ENCODE results near the gene AZU1.
A peak's percentile ranks its signal among the peaks of the same experiment; 100 is the strongest.

AZU1 gene

GRCh38 chr19:855566-856120 lies 28.0 kb downstream of the AZU1 start:
- ATAC-seq (ENCODE audit: low read depth) (no peak), DNase-seq (ENCODE audit: low spot score) (no peak)
- TF ChIP-seq CTCF (IDR thresholded peaks at IDR 0.05; ENCODE audit: poor library complexity, severe bottlenecking): no peak
- Histone ChIP-seq H3K9me3 (ENCODE audit: severe bottlenecking) (no peaks in the 10 kb centered on the region), H3K36me3 (ENCODE audit: low read depth) (no peaks in the 10 kb centered on the region), H3K27me3 (ENCODE audit: insufficient read depth, poor library complexity, severe bottlenecking) (peaks cover 22% of the 10 kb centered on the region), H3K4me3 (ENCODE audit: severe bottlenecking) (no peak overlapping the region), H3K27ac (ENCODE audit: poor library complexity, severe bottlenecking) (no peak overlapping the region), H3K4me1 (ENCODE audit: insufficient read depth, poor library complexity, severe bottlenecking) (no peaks in the 10 kb centered on the region)

GRCh38 chr19:858284-858683 lies 30.6 kb downstream of the AZU1 start:
- Histone ChIP-seq H3K36me3 (ENCODE audit: low read depth) (no peaks in the 10 kb centered on the region), H3K4me1 (ENCODE audit: insufficient read depth, poor library complexity, severe bottlenecking) (peaks cover 3% of the 10 kb centered on the region), H3K27ac (ENCODE audit: poor library complexity, severe bottlenecking) (no peak overlapping the region), H3K9me3 (ENCODE audit: severe bottlenecking) (no peaks in the 10 kb centered on the region), H3K4me3 (ENCODE audit: severe bottlenecking) (no peak overlapping the region), H3K27me3 (ENCODE audit: insufficient read depth, poor library complexity, severe bottlenecking) (peaks cover 8% of the 10 kb centered on the region)
- DNase-seq (ENCODE audit: low spot score) (no peak), ATAC-seq (ENCODE audit: low read depth) (no peak)
- no peak for TF ChIP-seq CTCF (IDR thresholded peaks at IDR 0.05; ENCODE audit: poor library complexity, severe bottlenecking)

GRCh38 chr19:858868-859843 lies 31.5 kb downstream of the AZU1 start, which contains the start of gene CFD:
Gene CFD, plus strand, starts transcription at chr19:859664. Its CDS starts 26 bp downstream, at chr19:859690.
- peak within 1 kb of the TSS; percentile 29 for H3K4me3 ChIP-seq (ENCODE audit: severe bottlenecking)
- ATAC-seq (ENCODE audit: low read depth) (no peak), DNase-seq (ENCODE audit: low spot score) (no peak)
- H3K36me3 ChIP-seq (ENCODE audit: low read depth): no peaks in the 10 kb centered on the region
- peaks cover 6% of the 10 kb centered on the region for H3K27me3 ChIP-seq (ENCODE audit: insufficient read depth, poor library complexity, severe bottlenecking)
- H3K9me3 ChIP-seq (ENCODE audit: severe bottlenecking): no peaks in the 10 kb centered on the region
- no peak within 1 kb of the TSS for H3K27ac ChIP-seq (ENCODE audit: poor library complexity, severe bottlenecking)
- no peak for TF ChIP-seq CTCF (IDR thresholded peaks at IDR 0.05; ENCODE audit: poor library complexity, severe bottlenecking)
- peaks cover 3% of the 10 kb centered on the region for H3K4me1 ChIP-seq (ENCODE audit: insufficient read depth, poor library complexity, severe bottlenecking)

- ATAC-seq (ENCODE audit: low read depth) (no peak), DNase-seq (ENCODE audit: low spot score) (no peak)
- no peak overlapping the region for H3K27ac ChIP-seq (ENCODE audit: poor library complexity, severe bottlenecking)
- no peak overlapping the region for H3K4me3 ChIP-seq (ENCODE audit: severe bottlenecking)
- H3K36me3 ChIP-seq (ENCODE audit: low read depth): no peaks in the 10 kb centered on the region
- H3K27me3 ChIP-seq (ENCODE audit: insufficient read depth, poor library complexity, severe bottlenecking): peaks cover 6% of the 10 kb centered on the region
- no peak for TF ChIP-seq CTCF (IDR thresholded peaks at IDR 0.05; ENCODE audit: poor library complexity, severe bottlenecking)
- H3K9me3 ChIP-seq (ENCODE audit: severe bottlenecking): no peaks in the 10 kb centered on the region
- H3K4me1 ChIP-seq (ENCODE audit: insufficient read depth, poor library complexity, severe bottlenecking): peaks cover 3% of the 10 kb centered on the region
Measured at GRCh38 chr19:861141-861755, 33.6 kb downstream of the AZU1 start.

Measured in RWPE2 (cell line).